Hematopoietic multipotent progenitor cell treated with erythropoietin and hydrocortisone succinate and interleukin-3 and kit ligand, for 6 days (in vitro differentiated cells): ENCODE data around the gene CCNDBP1.
A peak's percentile ranks its signal among the peaks of the same experiment; 100 is the strongest.
"Not testable (repeated sequence)": the region's sequence is repeated elsewhere in the genome, so short reads cannot be mapped to it uniquely, and the experiment has no call there.

Source experiments
- DNase-seq: peaks from one replicate; pipeline ENCODE4 v3.0.0-alpha.2; 2015

The CCNDBP1 gene

GRCh38 chr15:43194795-43195194, 9.6 kb downstream of the CCNDBP1 start:
- no peak for DNase-seq

GRCh38 chr15:43196760-43197548, 11.8 kb downstream of the CCNDBP1 start:
- no peak for DNase-seq

GRCh38 chr15:43197773-43198172, 12.6 kb downstream of the CCNDBP1 start:
- not testable (repeated sequence) for DNase-seq

- not testable (repeated sequence) for DNase-seq
These were observed 13.4 kb downstream of the CCNDBP1 start for GRCh38 chr15:43198556-43198955.

- DNase-seq: no peak
These were observed 13.8 kb downstream of the CCNDBP1 start for GRCh38 chr15:43198992-43199391.

- DNase-seq: no peak
These were observed 14.8 kb downstream of the CCNDBP1 start for GRCh38 chr15:43199945-43200488.

GRCh38 chr15:43204016-43204901, 19.1 kb downstream of the CCNDBP1 start:
- peak; percentile 83 for DNase-seq

- DNase-seq: no peak
These were observed 20.9 kb downstream of the CCNDBP1 start for GRCh38 chr15:43206054-43206453.

- DNase-seq: no peak
These were observed 21.8 kb downstream of the CCNDBP1 start for GRCh38 chr15:43207024-43207423.

- no peak for DNase-seq
These were observed 23.1 kb downstream of the CCNDBP1 start for GRCh38 chr15:43208052-43209002.

- peak; percentile 62 for DNase-seq
These were observed 24.0 kb downstream of the CCNDBP1 start for GRCh38 chr15:43209059-43209824.

GRCh38 chr15:43210172-43210745, 25.1 kb downstream of the CCNDBP1 start:
- no peak for DNase-seq

- no peak for DNase-seq
These were observed 25.6 kb downstream of the CCNDBP1 start for GRCh38 chr15:43210807-43211206.

- DNase-seq: no peak
These were observed 26.1 kb downstream of the CCNDBP1 start for GRCh38 chr15:43211224-43211735.

- no peak for DNase-seq
These were observed 27.1 kb downstream of the CCNDBP1 start for GRCh38 chr15:43212299-43212698.

GRCh38 chr15:43212951-43213350, 27.7 kb downstream of the CCNDBP1 start:
- DNase-seq: no peak

GRCh38 chr15:43213466-43213865, 28.3 kb downstream of the CCNDBP1 start:
- DNase-seq: no peak

- no peak for DNase-seq
These were observed 29.0 kb downstream of the CCNDBP1 start for GRCh38 chr15:43214169-43214568.

GRCh38 chr15:43214592-43215295, 29.5 kb downstream of the CCNDBP1 start:
- DNase-seq: no peak

GRCh38 chr15:43215961-43216360, 30.8 kb downstream of the CCNDBP1 start:
- no peak for DNase-seq
